K562 (cell line): ENCODE results near the gene EML6. TPM values are rescaled to one million over a fixed set of nuclear protein-coding genes. Genes with fewer than 3 reads are reported as not detected.

Source experiments
- BCL6 ChIP-seq: fragments of 250-450 bp; sonication (Bioruptor Pico); IDR thresholded peaks from 2 replicates; pipeline ENCODE4 v1.4.0; 2020
- BDP1 ChIP-seq: IDR thresholded peaks from 3 replicates; pipeline ENCODE4 v1.6.1; 2011; ENCODE audit not compliant: insufficient read length, insufficient read depth
- CBX2 ChIP-seq: fragments of 200-600 bp; sonication (generic); IDR thresholded peaks from one replicate; pipeline ENCODE4 v1.6.1; 2012; ENCODE audit warnings: mild to moderate bottlenecking, low read length, inconsistent platforms; ENCODE audit not compliant: insufficient read depth, poor library complexity, severe bottlenecking
- CREBBP ChIP-seq: IDR thresholded peaks from one replicate; pipeline ENCODE4 v1.6.1; 2012; ENCODE audit warnings: low read depth, mild to moderate bottlenecking, control low read depth, inconsistent platforms, low read length
- ELF1 ChIP-seq: fragments of 200-800 bp; sonication (Bioruptor generic); IDR thresholded peaks from 2 replicates; pipeline ENCODE4 v1.6.1; 2016; ENCODE audit warnings: missing genetic modification characterization, missing compliant biosample characterization
- FOS ChIP-seq: IDR thresholded peaks from 3 replicates; pipeline ENCODE4 v1.6.1; 2011; ENCODE audit not compliant: insufficient read length; ENCODE audit errors: extremely low read depth
- FOSL1 ChIP-seq: fragments of 200-800 bp; sonication (Bioruptor generic); conservative IDR thresholded peaks from 2 replicates; pipeline ENCODE4 v1.6.1; 2016; ENCODE audit warnings: missing genetic modification characterization, missing compliant biosample characterization
- FOXJ3 ChIP-seq: sonication (generic); formaldehyde crosslinking; IDR thresholded peaks from 2 replicates; pipeline ENCODE4 v1.4.0; 2020; ENCODE audit warnings: mild to moderate bottlenecking, missing genetic modification reagents
- GABPB1 ChIP-seq: sonication (generic); formaldehyde crosslinking; IDR thresholded peaks from 2 replicates; pipeline ENCODE4 v1.8.0; 2022; ENCODE audit warnings: mild to moderate bottlenecking, missing genetic modification reagents
- GTF2E2 ChIP-seq: fragments of 200-800 bp; sonication (Bioruptor generic); IDR thresholded peaks from 2 replicates; pipeline ENCODE4 v1.6.1; 2016; ENCODE audit warnings: missing genetic modification characterization, missing compliant biosample characterization
- JUND ChIP-seq, 2 experiments: IDR thresholded peaks; 2 replicates in 1 of 2; 3 replicates in 1 of 2; pipeline ENCODE4 v1.6.1; 2011; ENCODE audit warnings: borderline replicate concordance in 2 of 2, low read depth in 2 of 2, low read length in 2 of 2, improper control_type of control experiment in 1 of 2, missing biosample characterization in 1 of 2, missing genetic modification characterization in 1 of 2, missing genetic modification reagents in 1 of 2
- KAT7 ChIP-seq: sonication (generic); formaldehyde crosslinking; IDR thresholded peaks from 2 replicates; pipeline ENCODE4 v1.8.0; 2022; ENCODE audit warnings: missing genetic modification reagents, mild to moderate bottlenecking, borderline replicate concordance
- MAFF ChIP-seq: IDR thresholded peaks from 2 replicates; pipeline ENCODE4 v1.6.1; 2012; ENCODE audit warnings: low read length, improper control_type of control experiment
- MAFK ChIP-seq: IDR thresholded peaks from 2 replicates; pipeline ENCODE4 v1.6.1; 2011; ENCODE audit warnings: low read length, improper control_type of control experiment
- MEF2D ChIP-seq: conservative IDR thresholded peaks from 2 replicates; pipeline ENCODE4 v1.6.1; 2016; ENCODE audit warnings: low read depth, missing genetic modification characterization, missing compliant biosample characterization
- MEIS2 ChIP-seq: fragments of 450-650 bp; IDR thresholded peaks from 2 replicates; pipeline ENCODE4 v1.6.1; 2014; ENCODE audit warnings: mild to moderate bottlenecking; ENCODE audit not compliant: partially characterized antibody
- NFE2 ChIP-seq: IDR thresholded peaks from 2 replicates; pipeline ENCODE4 v1.6.1; 2014; ENCODE audit warnings: antibody characterized with exemption, low read depth
- NR3C1 ChIP-seq: sonication (generic); formaldehyde crosslinking; IDR thresholded peaks from 2 replicates; pipeline ENCODE4 v1.8.1; 2022; ENCODE audit warnings: missing genetic modification reagents
- SMARCA4 ChIP-seq: fragments of 450-650 bp; IDR thresholded peaks from 2 replicates; pipeline ENCODE4 v1.6.1; 2016
- SRF ChIP-seq, 2 experiments: fragments of 250-450, 450-650 bp in 1 of 2; sonication (Bioruptor Pico) in 1 of 2; sonication (generic) in 1 of 2; formaldehyde crosslinking; IDR thresholded peaks; 2 replicates each; pipeline versions ENCODE4 v1.5.0 to v1.5.1; 2020 to 2022; ENCODE audit warnings: mild to moderate bottlenecking in 1 of 2, missing genetic modification reagents in 1 of 2
- STAG1 ChIP-seq: sonication (generic); formaldehyde crosslinking; IDR thresholded peaks from 2 replicates; pipeline ENCODE4 v1.5.0; 2020; ENCODE audit warnings: missing genetic modification reagents, borderline replicate concordance
- ZBTB1 ChIP-seq: sonication (generic); formaldehyde crosslinking; IDR thresholded peaks from 2 replicates; pipeline ENCODE4 v1.8.1; 2023; ENCODE audit warnings: missing genetic modification reagents, low read depth, mild to moderate bottlenecking, borderline replicate concordance
- ZFP30 ChIP-seq: fragments of 250-450 bp; sonication (Bioruptor Pico); IDR thresholded peaks from 2 replicates; pipeline ENCODE4 v1.8.0; 2022; ENCODE audit warnings: moderate library complexity, mild to moderate bottlenecking, inconsistent platforms, borderline replicate concordance
- ZNF124 ChIP-seq: sonication (generic); formaldehyde crosslinking; IDR thresholded peaks from 2 replicates; pipeline ENCODE4 v1.8.1; 2022; ENCODE audit warnings: missing genetic modification reagents
- ZNF175 ChIP-seq: fragments of 200-800 bp; sonication (Bioruptor generic); IDR thresholded peaks from 2 replicates; pipeline ENCODE4 v1.6.1; 2016; ENCODE audit warnings: low read depth, mild to moderate bottlenecking, missing genetic modification characterization, missing compliant biosample characterization
- ZNF316 ChIP-seq: fragments of 450-650 bp; IDR thresholded peaks from 2 replicates; pipeline ENCODE4 v1.6.1; 2016
- ZNF347 ChIP-seq: fragments of 450-650 bp; formaldehyde crosslinking; IDR thresholded peaks from 2 replicates; pipeline ENCODE4 v1.4.0; 2020; ENCODE audit warnings: low read depth, mild to moderate bottlenecking, moderate library complexity
- ZNF75A ChIP-seq: fragments of 450-650 bp; formaldehyde crosslinking; IDR thresholded peaks from 2 replicates; pipeline ENCODE4 v1.4.0; 2020; ENCODE audit warnings: mild to moderate bottlenecking
- polyA plus RNA-seq, 8 experiments: library from polyadenylated mRNA; depleted of rRNA in 4 of 8; stranded (reverse) in 5 of 8; unstranded in 3 of 8; fragments of >200 nt; fragmentation: Nextera tagmentation in 2 of 8; fragmentation: Illumina TruSeq in 1 of 8; extraction: Ambion mirVana in 2 of 8; extraction: Trizol in 1 of 8; gene quantifications; 2 replicates each; pipeline versions ENCODE4 v1.2.1 to v1.2.3, GENCODE V29; 2011 to 2014; ENCODE audit warnings: inconsistent platforms in 1 of 8, missing spikeins in 1 of 8
- total RNA-seq, 7 experiments: library from RNA; depleted of rRNA in 6 of 7; stranded (reverse); fragments of >200 nt in 6 of 7; fragmentation: Illumina TruSeq in 2 of 7; extraction: Trizol in 2 of 7; gene quantifications; 2 replicates each; pipeline versions ENCODE4 v1.2.1 to v1.2.3, GENCODE V29; 2011 to 2021; ENCODE audit warnings: low replicate concordance in 1 of 7
- TF ChIP-seq, protein P1 (sequence below): IDR thresholded peaks from 2 replicates; pipeline ENCODE4 v1.6.1; 2012; ENCODE audit warnings: low read depth, low read length, improper control_type of control experiment, borderline replicate concordance
- TF ChIP-seq, protein P2 (sequence below): IDR thresholded peaks from 2 replicates; pipeline ENCODE4 v1.6.1; 2011; ENCODE audit not compliant: insufficient read length; ENCODE audit errors: extremely low read depth

The EML6 gene
- total and polyA plus RNA-seq, 9 of the 15 experiments (the other 6 are each of a cell fraction or from before 2014, with no cell fraction given): 0.07 to 0.56 (median 0.25) TPM

DNA sequence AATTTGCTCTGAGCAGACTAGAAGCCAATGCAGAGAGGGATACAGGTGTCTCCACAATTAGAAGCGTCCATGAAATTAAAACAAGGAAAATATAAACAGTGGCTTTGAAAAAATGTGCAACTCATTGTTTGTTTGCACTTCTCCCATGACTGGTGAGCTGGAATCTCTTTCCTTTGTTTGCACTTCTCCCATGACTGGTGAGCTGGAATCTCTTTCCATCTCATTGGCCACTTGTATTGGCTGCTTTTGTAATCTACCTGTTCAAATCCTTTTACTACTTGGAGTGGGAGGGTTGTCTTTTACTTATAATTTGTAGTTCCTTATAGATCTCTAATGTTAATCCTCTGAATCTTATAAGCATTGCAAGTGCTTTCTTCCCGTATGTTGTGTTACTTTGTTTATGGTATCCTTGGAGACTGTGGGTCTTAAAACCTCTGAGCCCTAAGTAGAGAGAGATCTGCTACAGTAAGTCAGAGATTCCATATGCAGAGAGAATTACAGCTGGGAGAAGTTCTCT is 232.7 kb downstream of the EML6 start (continued):
- TF ChIP-seq GABPB1 (no peak), NFE2 (peak; percentile 82), MAFF (peak; percentile 35; the same call in 1 of the 2 replicates), ZNF75A (CRISPR knock-in tag) (no peak), ZNF347 (no peak), ZNF124 (no peak), ZNF175 (peak; percentile 80), CBX2 (no peak), ZFP30 (CRISPR knock-in tag) (no peak), JUND (IDR thresholded peaks at IDR 0.05; ENCODE audit: borderline replicate concordance, low read depth, low read length) (no peak), JUND (tag; IDR thresholded peaks at IDR 0.05; ENCODE audit: borderline replicate concordance, low read depth, low read length) (no peak; the same call in 2 of the 3 replicates), STAG1 (CRISPR knock-in tag) (no peak), KAT7 (CRISPR knock-in tag) (no peak), ZNF316 (peak; percentile 61), NR3C1 (CRISPR knock-in tag) (no peak), MEIS2 (no peak), FOS (no peak), FOXJ3 (CRISPR knock-in tag) (peak; percentile 72), GTF2E2 (tag) (peak; percentile 75), ELF1 (no peak), BCL6 (CRISPR knock-in tag) (no peak), FOSL1 (tag) (peak; percentile 51), ZBTB1 (CRISPR knock-in tag) (no peak), SRF (CRISPR knock-in tag; IDR thresholded peaks at IDR 0.05) (no peak), CREBBP (no peak), MEF2D (0 out of 2 replicates have a peak, but pooled peaks have one; percentile 0), SMARCA4 (0 out of 2 replicates have a peak, but pooled peaks have one; percentile 2), MAFK (peak; percentile 54; the same call in 1 of the 2 replicates), BDP1 (no peak)
- TF ChIP-seq, protein P1, sequence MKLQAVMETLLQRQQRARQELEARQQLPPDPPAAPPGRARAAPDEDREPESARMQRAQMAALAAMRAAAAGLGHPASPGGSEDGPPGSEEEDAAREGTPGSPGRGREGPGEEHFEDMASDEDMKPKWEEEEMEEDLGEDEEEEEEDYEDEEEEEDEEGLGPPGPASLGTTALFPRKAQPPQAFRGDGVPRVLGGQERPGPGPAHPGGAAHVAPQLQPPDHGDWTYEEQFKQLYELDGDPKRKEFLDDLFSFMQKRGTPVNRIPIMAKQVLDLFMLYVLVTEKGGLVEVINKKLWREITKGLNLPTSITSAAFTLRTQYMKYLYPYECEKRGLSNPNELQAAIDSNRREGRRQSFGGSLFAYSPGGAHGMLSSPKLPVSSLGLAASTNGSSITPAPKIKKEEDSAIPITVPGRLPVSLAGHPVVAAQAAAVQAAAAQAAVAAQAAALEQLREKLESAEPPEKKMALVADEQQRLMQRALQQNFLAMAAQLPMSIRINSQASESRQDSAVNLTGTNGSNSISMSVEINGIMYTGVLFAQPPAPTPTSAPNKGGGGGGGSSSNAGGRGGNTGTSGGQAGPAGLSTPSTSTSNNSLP: no peak
- TF ChIP-seq, protein P2, sequence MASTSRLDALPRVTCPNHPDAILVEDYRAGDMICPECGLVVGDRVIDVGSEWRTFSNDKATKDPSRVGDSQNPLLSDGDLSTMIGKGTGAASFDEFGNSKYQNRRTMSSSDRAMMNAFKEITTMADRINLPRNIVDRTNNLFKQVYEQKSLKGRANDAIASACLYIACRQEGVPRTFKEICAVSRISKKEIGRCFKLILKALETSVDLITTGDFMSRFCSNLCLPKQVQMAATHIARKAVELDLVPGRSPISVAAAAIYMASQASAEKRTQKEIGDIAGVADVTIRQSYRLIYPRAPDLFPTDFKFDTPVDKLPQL: no peak
